Keratinocyte (primary cell): Measurements from ENCODE around the gene TRPM2. TPM values are rescaled to one million over a fixed set of nuclear protein-coding genes. Genes with fewer than 3 reads are reported as not detected.

Source experiments
- DNase-seq: peaks from one replicate; pipeline ENCODE4 v3.0.0-alpha.2; 2011; ENCODE audit warnings: low read depth, missing footprints, low spot score
- FAIRE-seq: peaks from 2 replicates; lab custom pipeline; 2011; peaks lifted over from hg19 to GRCh38; lab: Jason Lieb, UNC
- H2AFZ ChIP-seq: 2 replicates; pipeline ENCODE4 v1.6.0; 2012; ENCODE audit warnings: low read length, control low read depth, inconsistent platforms; ENCODE audit not compliant: control insufficient read depth
- H3K27ac ChIP-seq: 2 replicates; pipeline ENCODE4 v1.5.1; 2011; ENCODE audit warnings: low read length; ENCODE audit not compliant: control insufficient read depth, insufficient read depth
- H3K27me3 ChIP-seq: 3 replicates; pipeline ENCODE4 v1.6.0; 2011; ENCODE audit warnings: low read length; ENCODE audit not compliant: control insufficient read depth, insufficient read depth; ENCODE audit errors: extremely low read depth
- H3K36me3 ChIP-seq, 2 experiments: 2 replicates in 1 of 2; 3 replicates in 1 of 2; pipeline ENCODE4 v1.5.1; 2011; ENCODE audit warnings: low read length in 2 of 2, mild to moderate bottlenecking in 1 of 2; ENCODE audit not compliant: control insufficient read depth in 2 of 2, insufficient read depth in 2 of 2; ENCODE audit errors: extremely low read depth in 1 of 2
- H3K4me1 ChIP-seq: 3 replicates; pipeline ENCODE4 v1.5.1; 2011; ENCODE audit warnings: low read length; ENCODE audit not compliant: control insufficient read depth, insufficient read depth; ENCODE audit errors: extremely low read depth
- H3K4me2 ChIP-seq: 3 replicates; pipeline ENCODE4 v1.6.0; 2011; ENCODE audit warnings: low read depth, low read length; ENCODE audit not compliant: control insufficient read depth, insufficient read depth; ENCODE audit errors: extremely low read depth
- H3K4me3 ChIP-seq, 3 experiments: fragments of 200-600 bp in 1 of 3; sonication (generic) in 1 of 3; 2 replicates in 2 of 3; 3 replicates in 1 of 3; pipeline ENCODE4 v1.5.1; 2011 to 2016; ENCODE audit warnings: low read length in 3 of 3, mild to moderate bottlenecking in 3 of 3, control low read depth in 2 of 3, inconsistent platforms in 1 of 3, low read depth in 1 of 3, mixed read lengths in 1 of 3, mixed run types in 1 of 3, moderate library complexity in 1 of 3; ENCODE audit not compliant: control insufficient read depth in 2 of 3, insufficient read depth in 2 of 3; ENCODE audit errors: extremely low read depth in 1 of 3
- H3K79me2 ChIP-seq: 2 replicates; pipeline ENCODE4 v1.6.0; 2012; ENCODE audit warnings: low read length; ENCODE audit not compliant: control insufficient read depth, insufficient read depth
- H3K9ac ChIP-seq: 3 replicates; pipeline ENCODE4 v1.6.0; 2011; ENCODE audit warnings: low read length; ENCODE audit not compliant: control insufficient read depth, insufficient read depth; ENCODE audit errors: extremely low read depth
- H3K9me1 ChIP-seq: 3 replicates; pipeline ENCODE4 v1.6.0; 2011; ENCODE audit warnings: low read length; ENCODE audit not compliant: control insufficient read depth, insufficient read depth; ENCODE audit errors: extremely low read depth
- H3K9me3 ChIP-seq: 2 replicates; pipeline ENCODE4 v1.5.1; 2012; ENCODE audit warnings: low read depth, low read length; ENCODE audit not compliant: control insufficient read depth
- H4K20me1 ChIP-seq: 3 replicates; pipeline ENCODE4 v1.6.0; 2011; ENCODE audit warnings: low read length; ENCODE audit not compliant: control insufficient read depth, insufficient read depth; ENCODE audit errors: extremely low read depth
- EZH2 ChIP-seq: IDR thresholded peaks from one replicate; pipeline ENCODE4 v1.6.1; 2012; ENCODE audit warnings: inconsistent platforms, mild to moderate bottlenecking, low read length, moderate library complexity
- dilution Hi-C: fragments of 300-500 bp; cut with MboI; formaldehyde crosslinking; loops from one replicate; pipeline ENCODE4 v1.7.0; 2020; ENCODE audit warnings: low sequenced_read_pairs; ENCODE audit not compliant: extremely low pct_ligation_motif_present
- polyA plus RNA-seq, 5 experiments: library from polyadenylated mRNA; depleted of rRNA in 3 of 5; stranded (reverse) in 3 of 5; stranded (forward) in 1 of 5; unstranded in 1 of 5; fragments of >200 nt; gene quantifications; 1 replicate in 1 of 5; 2 replicates in 3 of 5; 3 replicates in 1 of 5; pipeline versions ENCODE4 v1.2.1 to v1.2.3, GENCODE V29; 2011 to 2012; ENCODE audit warnings: missing spikeins in 2 of 5, low read depth in 1 of 5, low replicate concordance in 1 of 5
- TF ChIP-seq, protein P1 (sequence below), 3 experiments: IDR thresholded peaks in 1 of 3; conservative IDR thresholded peaks in 1 of 3; optimal IDR thresholded peaks in 1 of 3; 2 replicates in 2 of 3; 3 replicates in 1 of 3; pipeline versions ENCODE3 to v1.5.1; 2011; ENCODE audit warnings: low read length in 3 of 3, mild to moderate bottlenecking in 3 of 3, moderate library complexity in 2 of 3, control low read depth in 1 of 3, inconsistent platforms in 1 of 3; ENCODE audit not compliant: insufficient read depth in 2 of 3; ENCODE audit errors: extremely low read depth in 1 of 3

TRPM2 gene
- polyA plus RNA-seq, 1 donor (not counting 4 experiments of a cell fraction or from before 2014, with no cell fraction given): 0.31 TPM

DNA sequence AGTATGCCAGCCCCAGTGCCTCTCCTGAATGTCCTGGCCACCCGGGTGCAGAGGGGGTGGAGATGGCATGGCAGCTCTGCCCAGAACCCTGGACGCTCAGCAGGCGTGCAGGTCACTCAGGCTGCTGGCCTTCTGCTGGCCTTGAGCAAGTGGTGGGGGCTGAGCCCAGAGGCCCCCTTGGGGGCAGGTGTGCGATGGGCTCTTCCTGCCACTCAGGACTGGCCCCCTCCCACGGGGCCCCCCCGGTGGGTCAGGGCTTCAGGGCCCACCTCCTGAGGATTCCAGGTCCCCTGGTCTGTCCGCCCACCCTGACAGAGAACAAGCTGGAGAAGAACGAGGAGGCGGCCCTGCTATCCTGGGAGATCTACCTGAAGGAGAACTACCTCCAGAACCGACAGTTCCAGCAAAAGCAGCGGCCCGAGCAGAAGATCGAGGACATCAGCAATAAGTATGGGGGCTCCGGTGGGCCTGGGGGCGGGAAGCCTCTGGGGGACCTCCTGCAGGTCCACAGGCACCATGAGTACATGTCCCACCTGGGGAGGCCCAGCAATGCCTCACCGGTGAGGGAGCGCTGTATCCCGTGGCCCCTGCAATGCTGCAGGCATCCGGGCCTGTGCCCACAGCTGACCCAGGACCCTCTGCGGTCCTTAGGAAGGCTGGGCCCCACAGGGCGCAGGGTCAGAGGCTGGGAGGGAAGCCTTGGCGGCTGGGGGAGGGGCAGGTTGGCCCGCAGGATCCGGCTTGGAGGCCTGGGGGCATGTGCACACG lies 64.9 kb downstream of the TRPM2 start:
- Histone ChIP-seq H3K4me3 (no peak overlapping the region), H3K36me3 (no peaks in the 10 kb centered on the region), H3K9me3 (peaks cover 29% of the 10 kb centered on the region), H3K4me1 (no peaks in the 10 kb centered on the region), H3K9me1 (no peaks in the 10 kb centered on the region), H3K27me3 (no peaks in the 10 kb centered on the region), H3K9ac (no peak overlapping the region), H3K4me2 (no peak overlapping the region), H3K27ac (no peak overlapping the region), H3K79me2 (no peaks in the 10 kb centered on the region), H2AFZ (no peak overlapping the region), H4K20me1 (no peaks in the 10 kb centered on the region)
- no peak for DNase-seq
- dilution Hi-C loops: no loop called here
- no peak for FAIRE-seq
- TF ChIP-seq EZH2: no peak
- TF ChIP-seq, protein P1, sequence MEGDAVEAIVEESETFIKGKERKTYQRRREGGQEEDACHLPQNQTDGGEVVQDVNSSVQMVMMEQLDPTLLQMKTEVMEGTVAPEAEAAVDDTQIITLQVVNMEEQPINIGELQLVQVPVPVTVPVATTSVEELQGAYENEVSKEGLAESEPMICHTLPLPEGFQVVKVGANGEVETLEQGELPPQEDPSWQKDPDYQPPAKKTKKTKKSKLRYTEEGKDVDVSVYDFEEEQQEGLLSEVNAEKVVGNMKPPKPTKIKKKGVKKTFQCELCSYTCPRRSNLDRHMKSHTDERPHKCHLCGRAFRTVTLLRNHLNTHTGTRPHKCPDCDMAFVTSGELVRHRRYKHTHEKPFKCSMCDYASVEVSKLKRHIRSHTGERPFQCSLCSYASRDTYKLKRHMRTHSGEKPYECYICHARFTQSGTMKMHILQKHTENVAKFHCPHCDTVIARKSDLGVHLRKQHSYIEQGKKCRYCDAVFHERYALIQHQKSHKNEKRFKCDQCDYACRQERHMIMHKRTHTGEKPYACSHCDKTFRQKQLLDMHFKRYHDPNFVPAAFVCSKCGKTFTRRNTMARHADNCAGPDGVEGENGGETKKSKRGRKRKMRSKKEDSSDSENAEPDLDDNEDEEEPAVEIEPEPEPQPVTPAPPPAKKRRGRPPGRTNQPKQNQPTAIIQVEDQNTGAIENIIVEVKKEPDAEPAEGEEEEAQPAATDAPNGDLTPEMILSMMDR (optimal IDR thresholded peaks at IDR 0.05 in 1 of 3, IDR thresholded peaks at IDR 0.05 in 1 of 3, conservative IDR thresholded peaks at IDR 0.05 in 1 of 3; ENCODE audit: extremely low read depth in 1 of 3, insufficient read depth in 2 of 3, low read length in 3 of 3): no peak

DNA sequence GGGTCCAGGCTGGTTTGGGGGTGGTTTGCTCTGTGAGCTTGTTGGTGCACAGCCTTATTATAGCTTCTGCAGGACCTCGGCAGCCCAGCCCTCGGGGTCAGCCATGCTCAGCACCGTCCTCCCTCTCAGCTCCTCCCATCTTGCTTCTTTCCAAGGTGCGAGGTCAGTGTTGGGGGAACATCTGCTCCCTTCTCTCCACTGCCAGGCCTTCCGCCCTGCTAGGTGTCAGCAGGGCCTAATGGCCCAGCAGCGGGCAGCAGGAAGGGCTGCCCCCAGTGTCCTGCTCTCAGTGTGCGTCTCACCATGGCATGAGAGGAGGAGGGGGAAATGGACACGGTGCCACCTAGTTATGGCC lies 65.4 kb downstream of the TRPM2 start:
- H3K79me2 ChIP-seq: no peaks in the 10 kb centered on the region
- H3K27ac ChIP-seq: no peak overlapping the region
- no peaks in the 10 kb centered on the region for H3K4me1 ChIP-seq
- H2AFZ ChIP-seq: no peak overlapping the region
- DNase-seq: no peak
- no peak overlapping the region for H3K4me2 ChIP-seq
- no peak for FAIRE-seq
- no peak overlapping the region for H3K4me3 ChIP-seq
- H3K27me3 ChIP-seq: no peaks in the 10 kb centered on the region
- no peaks in the 10 kb centered on the region for H3K36me3 ChIP-seq
- H3K9me1 ChIP-seq: no peaks in the 10 kb centered on the region
- no peak for TF ChIP-seq EZH2
- TF ChIP-seq, protein P1 (optimal IDR thresholded peaks at IDR 0.05 in 1 of 3, IDR thresholded peaks at IDR 0.05 in 1 of 3, conservative IDR thresholded peaks at IDR 0.05 in 1 of 3; ENCODE audit: extremely low read depth in 1 of 3, insufficient read depth in 2 of 3, low read length in 3 of 3): no peak
- dilution Hi-C loops: no loop called here
- no peaks in the 10 kb centered on the region for H4K20me1 ChIP-seq
- H3K9ac ChIP-seq: no peak overlapping the region
- peaks cover 26% of the 10 kb centered on the region for H3K9me3 ChIP-seq
